SH-SY5Y (cell line): Measurements from ENCODE around the gene ZNF343.

ENCODE experiments used
- GATA2 ChIP-seq: IDR thresholded peaks from 2 replicates; pipeline ENCODE4 v1.6.1; 2011; ENCODE audit warnings: mild to moderate bottlenecking, low read depth, low read length
- GATA3 ChIP-seq: IDR thresholded peaks from 2 replicates; pipeline ENCODE4 v1.6.1; 2011; ENCODE audit warnings: low read depth, mild to moderate bottlenecking, low read length, moderate library complexity

GRCh38 chr20:2459981-2460751 is 48.5 kb downstream of the ZNF343 start:
- TF ChIP-seq GATA3 (no peak), GATA2 (no peak)
